NB4 (cell line): Measurements from ENCODE around the gene TMEM82.

Source experiments
- DNase-seq: peaks from one replicate; pipeline ENCODE4 v3.0.0; 2010; ENCODE audit warnings: low read depth
- H3K4me3 ChIP-seq: one replicate; pipeline ENCODE4 v1.5.1; 2011; ENCODE audit warnings: mild to moderate bottlenecking, low read depth, low read length, moderate library complexity
- MAX ChIP-seq: IDR thresholded peaks from 2 replicates; pipeline ENCODE4 v1.6.1; 2011; ENCODE audit warnings: low read depth, low read length
- MYC ChIP-seq: IDR thresholded peaks from 2 replicates; pipeline ENCODE4 v1.6.1; 2011; ENCODE audit warnings: low read depth, low read length
- POLR2A ChIP-seq: IDR thresholded peaks from 2 replicates; pipeline ENCODE4 v1.6.1; 2011; ENCODE audit warnings: mild to moderate bottlenecking; ENCODE audit not compliant: insufficient read length; ENCODE audit errors: extremely low read depth
- TF ChIP-seq, protein P1 (sequence below): IDR thresholded peaks from one replicate; pipeline ENCODE4 v1.5.1; 2012; ENCODE audit warnings: low read depth, low read length

TMEM82 gene

DNA sequence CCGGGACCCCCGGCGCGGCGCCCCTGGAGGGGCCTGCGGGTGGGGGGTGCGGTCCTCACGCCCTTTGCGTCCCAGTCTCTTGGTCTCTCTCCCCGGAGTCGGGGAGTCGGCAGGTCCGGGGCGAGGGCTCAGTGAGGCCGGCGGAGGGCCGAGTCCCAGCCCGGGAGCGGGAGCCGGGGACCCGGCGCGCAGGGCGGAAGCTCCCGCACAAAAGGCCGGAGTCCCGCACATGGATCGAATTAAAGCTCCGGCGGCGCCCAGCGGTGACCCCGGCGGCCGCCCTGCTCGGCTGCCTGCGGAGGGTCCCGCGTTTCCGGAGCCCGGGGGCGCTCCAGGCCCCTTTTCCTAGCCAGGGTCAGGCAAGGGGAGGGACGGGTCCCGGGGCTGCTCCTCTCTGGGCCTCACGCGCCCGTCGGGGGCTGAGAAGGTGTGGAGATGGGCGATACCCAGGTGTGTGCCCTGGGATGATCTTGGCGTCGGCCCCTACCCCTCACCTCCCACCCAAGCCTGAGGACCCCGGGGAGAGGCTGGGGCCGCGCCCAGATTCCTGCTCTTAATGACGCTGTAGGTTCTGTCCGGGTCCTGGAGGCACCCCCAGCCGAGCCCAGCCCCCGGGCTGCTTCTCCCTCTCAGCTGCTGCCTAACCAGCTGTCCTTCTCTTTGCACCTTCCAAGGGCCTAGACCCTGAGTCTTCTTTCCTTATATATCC, 16.8 kb downstream of the TMEM82 start:
- no peak for DNase-seq
- no peak overlapping the region for H3K4me3 ChIP-seq
- TF ChIP-seq POLR2A (no peak), MYC (no peak), MAX (no peak)
- TF ChIP-seq, protein P1, sequence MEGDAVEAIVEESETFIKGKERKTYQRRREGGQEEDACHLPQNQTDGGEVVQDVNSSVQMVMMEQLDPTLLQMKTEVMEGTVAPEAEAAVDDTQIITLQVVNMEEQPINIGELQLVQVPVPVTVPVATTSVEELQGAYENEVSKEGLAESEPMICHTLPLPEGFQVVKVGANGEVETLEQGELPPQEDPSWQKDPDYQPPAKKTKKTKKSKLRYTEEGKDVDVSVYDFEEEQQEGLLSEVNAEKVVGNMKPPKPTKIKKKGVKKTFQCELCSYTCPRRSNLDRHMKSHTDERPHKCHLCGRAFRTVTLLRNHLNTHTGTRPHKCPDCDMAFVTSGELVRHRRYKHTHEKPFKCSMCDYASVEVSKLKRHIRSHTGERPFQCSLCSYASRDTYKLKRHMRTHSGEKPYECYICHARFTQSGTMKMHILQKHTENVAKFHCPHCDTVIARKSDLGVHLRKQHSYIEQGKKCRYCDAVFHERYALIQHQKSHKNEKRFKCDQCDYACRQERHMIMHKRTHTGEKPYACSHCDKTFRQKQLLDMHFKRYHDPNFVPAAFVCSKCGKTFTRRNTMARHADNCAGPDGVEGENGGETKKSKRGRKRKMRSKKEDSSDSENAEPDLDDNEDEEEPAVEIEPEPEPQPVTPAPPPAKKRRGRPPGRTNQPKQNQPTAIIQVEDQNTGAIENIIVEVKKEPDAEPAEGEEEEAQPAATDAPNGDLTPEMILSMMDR = no peak

DNA sequence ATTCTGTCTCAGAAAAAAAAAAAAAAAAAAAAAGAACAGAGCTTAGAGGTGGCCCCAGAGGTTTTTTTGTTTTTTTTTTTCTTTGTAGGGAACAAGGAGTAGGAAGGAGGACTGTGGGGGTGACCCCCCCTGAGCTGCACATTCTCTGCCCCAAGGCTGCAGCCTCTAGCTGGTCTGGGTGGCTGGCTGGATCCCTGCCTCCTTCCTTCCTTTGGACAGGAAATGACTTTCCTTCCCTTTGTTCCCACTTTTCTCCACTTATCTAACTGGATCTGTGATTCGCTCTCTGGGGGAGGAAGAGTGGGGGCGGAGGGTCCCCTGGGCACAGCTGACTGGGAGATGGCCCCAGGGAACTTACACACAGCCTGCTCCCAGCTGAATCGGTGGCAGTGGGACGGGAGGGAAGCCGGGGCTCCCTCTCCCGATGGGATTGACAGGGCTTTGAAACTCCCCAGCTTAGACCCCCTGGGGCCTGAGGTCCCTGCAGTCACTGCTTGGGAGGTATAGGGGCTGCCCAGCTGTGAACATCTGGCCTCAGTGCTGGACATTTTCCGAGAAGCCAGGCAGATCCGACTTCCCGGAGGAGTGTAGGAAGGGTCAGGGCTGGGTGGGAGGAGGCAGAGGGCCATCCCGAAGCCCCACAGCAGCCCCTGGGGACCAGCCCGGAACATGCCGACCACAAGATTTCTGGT, 18.4 kb downstream of the TMEM82 start:
- H3K4me3 ChIP-seq = no peak overlapping the region
- TF ChIP-seq MAX = no peak
- TF ChIP-seq, protein P1 = no peak
- TF ChIP-seq MYC = no peak
- no peak for TF ChIP-seq POLR2A
- no peak for DNase-seq

GRCh38 chr1:15761366-15762128, 19.2 kb downstream of the TMEM82 start:
- no peak overlapping the region for H3K4me3 ChIP-seq
- TF ChIP-seq POLR2A (no peak), MAX (no peak), MYC (no peak)
- TF ChIP-seq, protein P1 = no peak
- no peak for DNase-seq

GRCh38 chr1:15762546-15762945, 20.2 kb downstream of the TMEM82 start:
- TF ChIP-seq MAX = no peak
- TF ChIP-seq MYC = no peak
- no peak for TF ChIP-seq POLR2A
- TF ChIP-seq, protein P1 = no peak
- no peak for DNase-seq

GRCh38 chr1:15764269-15764764, 22.0 kb downstream of the TMEM82 start:
- TF ChIP-seq POLR2A = no peak
- TF ChIP-seq, protein P1 = no peak
- TF ChIP-seq MAX = no peak
- no peak for TF ChIP-seq MYC
- no peak for DNase-seq
- no peak overlapping the region for H3K4me3 ChIP-seq

More at GRCh38 chr1:15762546-15762945, 20.2 kb downstream of the TMEM82 start:
- no peak overlapping the region for H3K4me3 ChIP-seq
